GM23338 (cell line): ENCODE data around the gene RAB31. TPM values are rescaled to one million over a fixed set of nuclear protein-coding genes. Genes with fewer than 3 reads are reported as not detected.

Experiments used
- ATAC-seq: fragments of 200-7000 bp; cut with Tn5 transposase; 3 replicates; pipeline ENCODE4 v1.9.1; 2020
- DNase-seq: peaks from one replicate; pipeline ENCODE4 v3.0.0-alpha.2; 2015; ENCODE audit warnings: low spot score
- H2AFZ ChIP-seq: fragments of 200-600 bp; sonication (generic); 2 replicates; pipeline ENCODE4 v1.8.0; 2016; ENCODE audit warnings: antibody characterized with exemption, mild to moderate bottlenecking, moderate library complexity
- H3F3A ChIP-seq: fragments of 200-600 bp; sonication (generic); replicated peaks from 2 replicates; pipeline ENCODE4 v1.8.0; 2017; ENCODE audit warnings: antibody characterized with exemption, mixed run types, low read depth
- H3K27ac ChIP-seq: fragments of 200-600 bp; sonication (generic); 2 replicates; pipeline ENCODE4 v1.6.1; 2016; ENCODE audit warnings: low read depth
- H3K27me3 ChIP-seq: fragments of 200-600 bp; sonication (generic); 2 replicates; pipeline ENCODE4 v1.8.0; 2016; ENCODE audit warnings: mild to moderate bottlenecking, mixed run types, moderate library complexity; ENCODE audit not compliant: insufficient read depth
- H3K36me3 ChIP-seq: fragments of 200-600 bp; sonication (generic); 2 replicates; pipeline ENCODE4 v1.8.0; 2016; ENCODE audit warnings: mild to moderate bottlenecking; ENCODE audit not compliant: insufficient read depth
- H3K4me1 ChIP-seq: fragments of 200-600 bp; sonication (generic); 2 replicates; pipeline ENCODE4 v1.8.0; 2016; ENCODE audit warnings: mild to moderate bottlenecking, moderate library complexity; ENCODE audit not compliant: insufficient read depth
- H3K4me2 ChIP-seq: fragments of 200-600 bp; sonication (generic); 2 replicates; pipeline ENCODE4 v1.7.1; 2017; ENCODE audit warnings: mixed run types
- H3K4me3 ChIP-seq: fragments of 200-600 bp; sonication (generic); 2 replicates; pipeline ENCODE4 v1.6.1; 2016; ENCODE audit warnings: mixed run types
- H3K79me2 ChIP-seq: fragments of 200-600 bp; sonication (generic); replicated peaks from 2 replicates; pipeline ENCODE4 v1.8.0; 2017; ENCODE audit warnings: mild to moderate bottlenecking; ENCODE audit not compliant: insufficient read depth
- H3K9me2 ChIP-seq: fragments of 200-600 bp; sonication (generic); 2 replicates; pipeline ENCODE4 v1.8.0; 2017; ENCODE audit not compliant: insufficient read depth
- H4K20me1 ChIP-seq: fragments of 200-600 bp; sonication (generic); replicated peaks from 2 replicates; pipeline ENCODE4 v1.8.0; 2017; ENCODE audit warnings: mild to moderate bottlenecking; ENCODE audit not compliant: insufficient read depth
- H3K27ac Mint-ChIP-seq: 2 replicates; pipeline ENCODE4 v1.8.0; 2020; ENCODE audit warnings: inconsistent platforms, mild to moderate bottlenecking, moderate library complexity, mixed read lengths
- H3K27me3 Mint-ChIP-seq: 3 replicates; pipeline ENCODE4 v1.8.0; 2022; ENCODE audit warnings: low read depth, mild to moderate bottlenecking, moderate library complexity, mixed read lengths, inconsistent platforms; ENCODE audit not compliant: insufficient read depth, poor library complexity
- H3K36me3 Mint-ChIP-seq: 3 replicates; pipeline ENCODE4 v1.8.0; 2021; ENCODE audit warnings: low read depth, mild to moderate bottlenecking, inconsistent platforms, moderate library complexity, mixed read lengths
- H3K4me1 Mint-ChIP-seq: 3 replicates; pipeline ENCODE4 v1.8.0; 2020; ENCODE audit warnings: mild to moderate bottlenecking, inconsistent platforms, mixed read lengths
- H3K4me3 Mint-ChIP-seq: 3 replicates; pipeline ENCODE4 v1.8.0; 2021; ENCODE audit warnings: moderate library complexity, mild to moderate bottlenecking, inconsistent platforms, mixed read lengths
- H3K9me3 Mint-ChIP-seq: 3 replicates; pipeline ENCODE4 v1.8.0; 2020; ENCODE audit warnings: moderate library complexity, mild to moderate bottlenecking, inconsistent platforms, mixed read lengths
- CREB1 ChIP-seq: fragments of 250-450 bp; sonication (Bioruptor Pico); IDR thresholded peaks from 2 replicates; pipeline ENCODE4 v1.5.0; 2020; ENCODE audit warnings: low read depth, mild to moderate bottlenecking, moderate library complexity
- EZH2 ChIP-seq: fragments of 200-600 bp; sonication (generic); IDR thresholded peaks from one replicate; pipeline ENCODE4 v1.8.0; 2017; ENCODE audit warnings: antibody characterized with exemption, mild to moderate bottlenecking, low read depth; ENCODE audit not compliant: unreplicated experiment
- EZH2phosphoT487 ChIP-seq: fragments of 200-600 bp; sonication (generic); IDR thresholded peaks from one replicate; pipeline ENCODE4 v1.8.1; 2018; ENCODE audit warnings: antibody characterized with exemption; ENCODE audit not compliant: unreplicated experiment
- JUNB ChIP-seq: IDR thresholded peaks from one replicate; pipeline ENCODE4 v1.6.1; 2016; ENCODE audit warnings: antibody characterized with exemption; ENCODE audit not compliant: unreplicated experiment
- NANOG ChIP-seq: IDR thresholded peaks from 2 replicates; pipeline ENCODE4 v1.6.1; 2016; ENCODE audit warnings: antibody characterized with exemption, borderline replicate concordance
- STAT1 ChIP-seq: IDR thresholded peaks from one replicate; pipeline ENCODE4 v1.6.1; 2016; ENCODE audit warnings: antibody characterized with exemption; ENCODE audit not compliant: unreplicated experiment
- ZNF114 ChIP-seq: fragments of 250-450 bp; sonication (Bioruptor Pico); IDR thresholded peaks from 2 replicates; pipeline ENCODE4 v1.5.0; 2020; ENCODE audit warnings: mild to moderate bottlenecking, moderate library complexity
- ZNF462 ChIP-seq: fragments of 250-450 bp; sonication (Bioruptor Pico); IDR thresholded peaks from 2 replicates; pipeline ENCODE4 v1.5.0; 2020; ENCODE audit warnings: mild to moderate bottlenecking, moderate library complexity
- polyA plus RNA-seq: library from polyadenylated mRNA; unstranded; fragments of >200 nt; fragmentation: Nextera tagmentation; extraction: Ambion mirVana; gene quantifications from 2 replicates; pipeline ENCODE4 v1.2.1, GENCODE V29; 2016
- total RNA-seq: library from RNA; depleted of rRNA; stranded (reverse); fragments of >200 nt; shearing (Covaris generic); gene quantifications from 2 replicates; pipeline ENCODE4 v1.2.3, GENCODE V29; 2014

Gene RAB31
- total and polyA plus RNA-seq, 2 experiments from 2014 or later, result 33.8 to 46.1 TPM

GRCh38 chr18:9685615-9685890, 22.5 kb upstream of the RAB31 start (continued):
- no peak for TF ChIP-seq ZNF462 (CRISPR knock-in tag)
- no peak for TF ChIP-seq CREB1 (CRISPR knock-in tag)
- TF ChIP-seq STAT1, result no peak
- TF ChIP-seq ZNF114 (CRISPR knock-in tag), result no peak
- no peak for TF ChIP-seq EZH2phosphoT487

DNA sequence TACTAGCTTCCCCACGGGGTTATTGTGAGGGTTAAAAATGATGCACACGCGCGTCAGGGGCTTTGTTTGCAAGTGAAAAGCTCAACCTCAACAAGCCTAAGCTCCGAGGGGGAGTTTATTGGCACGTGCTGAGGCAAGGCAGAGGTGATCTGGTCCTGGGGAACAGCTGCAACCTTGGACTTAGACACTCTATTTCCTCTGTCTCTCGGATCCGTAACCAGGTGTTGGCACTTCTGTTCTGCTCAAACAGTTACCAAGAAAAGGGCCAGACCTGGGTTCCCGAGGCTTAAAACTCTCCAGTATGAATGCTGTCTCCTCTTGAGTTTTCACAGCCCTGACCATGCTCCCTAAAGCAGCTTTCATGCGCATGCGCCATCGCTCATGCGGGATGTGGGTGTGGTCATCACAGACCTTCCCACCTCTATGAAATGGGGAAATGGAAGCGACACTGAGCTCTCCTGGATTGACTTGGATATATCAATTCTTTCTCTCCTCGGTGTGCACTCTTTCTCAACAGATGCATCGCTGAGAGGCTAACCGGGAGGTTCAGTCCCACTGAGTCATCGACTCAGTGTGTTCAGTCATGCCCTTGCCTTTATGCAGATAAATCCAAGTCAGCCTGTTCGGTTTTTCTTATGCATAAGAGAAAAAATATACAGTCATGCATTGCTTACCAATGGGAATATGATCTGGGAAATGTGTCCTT, 19.9 kb upstream of the RAB31 start:
- H3K27me3 ChIP-seq, result no peaks in the 10 kb centered on the region
- peak overlapping the region; percentile 88 for H2AFZ ChIP-seq
- no peaks in the 10 kb centered on the region for H3K36me3 ChIP-seq
- H4K20me1 ChIP-seq, result no peaks in the 10 kb centered on the region
- H3K27ac ChIP-seq, result no peak overlapping the region
- peaks cover 8% of the 10 kb centered on the region; the same call in 1 of the 2 replicates for H3K4me1 ChIP-seq
- Mint-ChIP-seq H3K27me3 (peaks cover 3% of the 10 kb centered on the region), H3K4me3 (no peak overlapping the region), H3K27ac (no peak overlapping the region), H3K9me3 (peaks cover 2% of the 10 kb centered on the region; the same call in 1 of the 3 replicates), H3K4me1 (peaks cover 17% of the 10 kb centered on the region), H3K36me3 (no peaks in the 10 kb centered on the region)
- no peak overlapping the region for H3K4me2 ChIP-seq
- H3K4me3 ChIP-seq, result no peak overlapping the region
- no peaks in the 10 kb centered on the region for H3K9me2 ChIP-seq
- DNase-seq, result peak; percentile 32
- H3K79me2 ChIP-seq, result no peaks in the 10 kb centered on the region
- peak; percentile 37; the same call in 2 of the 3 replicates for ATAC-seq
- H3F3A ChIP-seq, result no peaks in the 10 kb centered on the region
- TF ChIP-seq NANOG (no peak), EZH2 (no peak), JUNB (no peak), ZNF462 (CRISPR knock-in tag) (no peak)
